ENCODE measurements around the gene MGRN1. TPM values are rescaled to one million over a fixed set of nuclear protein-coding genes. Genes with fewer than 3 reads are reported as not detected.

Gene MGRN1
- polyA plus RNA-seq, 3 donors = 3.7 to 48.2 (median 4.7) TPM

DNA sequence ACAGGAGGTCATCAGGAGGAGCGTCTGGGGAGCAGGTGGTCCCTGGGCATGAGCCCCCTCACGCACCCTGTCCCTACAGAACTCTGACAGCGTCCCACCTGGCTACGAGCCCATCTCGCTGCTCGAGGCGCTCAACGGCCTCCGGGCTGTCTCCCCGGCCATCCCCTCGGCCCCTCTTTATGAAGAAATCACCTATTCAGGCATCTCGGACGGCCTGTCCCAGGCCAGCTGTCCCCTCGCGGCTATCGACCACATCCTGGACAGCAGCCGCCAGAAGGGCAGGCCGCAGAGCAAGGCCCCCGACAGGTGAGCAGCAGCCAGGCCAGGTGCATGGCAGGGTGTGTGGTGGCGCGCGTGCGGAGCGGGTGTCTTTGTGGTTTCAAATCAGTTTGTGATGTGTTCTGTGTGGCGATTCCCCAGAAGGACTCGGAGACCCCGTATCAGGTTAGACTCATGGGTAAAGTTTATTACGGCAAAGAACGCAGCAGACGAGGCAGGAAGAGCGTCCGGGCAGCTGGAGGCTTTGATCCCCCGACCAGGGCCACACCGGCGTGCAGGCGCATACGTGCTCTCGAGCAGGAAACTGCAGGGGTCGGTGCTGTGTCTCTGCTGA is 57.0 kb downstream of the MGRN1 start:
- Histone ChIP-seq H3K9ac (ENCODE audit: insufficient read depth, low read length, poor library complexity, severe bottlenecking) (no peak overlapping the region), H3K4me1 (ENCODE audit: control insufficient read depth in 1 of 2, insufficient read depth in 2 of 2, low read length in 2 of 2) (peaks cover 46 to 48% of the 10 kb centered on the region in 2 donors), H3K27me3 (ENCODE audit: control insufficient read depth in 2 of 2, insufficient read depth in 2 of 2, low read length in 2 of 2) (no peaks in the 10 kb centered on the region), H3K4me3 (replicated peaks in 1 of 3; ENCODE audit: low read depth in 2 of 3, low read length in 3 of 3) (no peak overlapping the region), H3K36me3 (replicated peaks in 1 of 2; ENCODE audit: control insufficient read depth in 1 of 2, insufficient read depth in 2 of 2, low read length in 2 of 2) (peaks cover 55 to 64% of the 10 kb centered on the region in 2 donors), H3K27ac (ENCODE audit: low read depth in 1 of 2, low read length in 2 of 2) (peak overlapping the region; percentile 94), H3K4me2 (replicated peaks; ENCODE audit: extremely low read depth, low read length, poor library complexity, severe bottlenecking) (peak overlapping the region; percentile 80), H3K9me3 (replicated peaks in 1 of 2; ENCODE audit: control insufficient read depth in 1 of 2, insufficient read depth in 1 of 2, low read length in 2 of 2) (no peaks in the 10 kb centered on the region), H2AFZ (ENCODE audit: insufficient read depth, low read depth, low read length, poor library complexity, severe bottlenecking) (no peak overlapping the region), H4K20me1 (ENCODE audit: insufficient read depth, low read length) (peaks cover 9% of the 10 kb centered on the region), H3K79me2 (ENCODE audit: insufficient read depth, low read length) (peaks cover 43% of the 10 kb centered on the region)
- Mint-ChIP-seq H3K9me3 (peaks cover 0 to 2% (median 0%) of the 10 kb centered on the region in 7 donors), H3K36me3 (peaks cover 44 to 83% of the 10 kb centered on the region in 2 donors), H3K27me3 (ENCODE audit: low read depth in 3 of 3) (no peaks in the 10 kb centered on the region), H3K27ac (peak overlapping the region; percentile 84 to 96 (median 94)), H3K4me3 (no peak overlapping the region), H3K4me1 (peaks cover 46% of the 10 kb centered on the region)
- no peak for TF ChIP-seq CTCF (IDR thresholded peaks at IDR 0.05)
- DNase-seq = no peak
- 87% methylated on average over 38 of the region's 39 CpGs for WGBS (ENCODE audit: insufficient coverage)
- intact Hi-C loops (cut with micrococcal nuclease) = loop anchor here in 1 of 2 donors (2.0 to 5.0 kb wide), 2 partner anchors 17 to 59 kb away; partner anchors contain the start of gene MGRN1

DNA sequence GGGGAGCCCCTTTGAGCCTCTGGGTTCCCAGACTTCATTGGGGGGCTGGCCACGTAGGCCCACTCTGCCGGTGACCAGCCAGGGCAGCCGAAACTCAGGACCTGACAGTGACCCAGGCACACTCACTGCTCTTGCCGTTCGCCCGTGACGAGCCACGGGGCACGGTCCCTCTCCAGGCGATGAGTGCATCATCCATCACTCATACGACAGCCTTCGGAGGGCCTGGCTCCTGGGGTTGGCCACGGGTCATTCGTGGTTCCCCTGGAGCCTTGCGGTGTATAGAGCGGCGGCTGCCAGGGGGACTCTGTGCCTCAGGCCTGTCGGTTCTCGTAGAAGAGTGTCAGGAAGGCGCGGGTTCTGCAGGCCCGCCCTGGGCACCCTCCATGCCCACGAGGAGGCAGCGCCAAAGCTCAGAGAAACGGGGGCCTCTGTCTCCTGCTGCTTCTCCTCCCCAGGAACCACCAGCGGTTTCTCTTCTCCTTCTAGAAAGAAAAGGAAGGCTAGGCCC is 57.5 kb downstream of the MGRN1 start:
- TF ChIP-seq CTCF (IDR thresholded peaks at IDR 0.05) = no peak
- Histone ChIP-seq H3K79me2 (ENCODE audit: insufficient read depth, low read length) (peaks cover 39% of the 10 kb centered on the region), H3K9me3 (replicated peaks in 1 of 2; ENCODE audit: control insufficient read depth in 1 of 2, insufficient read depth in 1 of 2, low read length in 2 of 2) (no peaks in the 10 kb centered on the region), H3K4me2 (replicated peaks; ENCODE audit: extremely low read depth, low read length, poor library complexity, severe bottlenecking) (peak overlapping the region; percentile 68), H3K4me1 (ENCODE audit: control insufficient read depth in 1 of 2, insufficient read depth in 2 of 2, low read length in 2 of 2) (peaks cover 46 to 48% of the 10 kb centered on the region in 2 donors), H2AFZ (ENCODE audit: insufficient read depth, low read depth, low read length, poor library complexity, severe bottlenecking) (no peak overlapping the region), H3K27ac (ENCODE audit: low read depth in 1 of 2, low read length in 2 of 2) (peak overlapping the region; percentile 60 to 94), H4K20me1 (ENCODE audit: insufficient read depth, low read length) (peaks cover 6% of the 10 kb centered on the region), H3K27me3 (ENCODE audit: control insufficient read depth in 2 of 2, insufficient read depth in 2 of 2, low read length in 2 of 2) (no peaks in the 10 kb centered on the region), H3K36me3 (replicated peaks in 1 of 2; ENCODE audit: control insufficient read depth in 1 of 2, insufficient read depth in 2 of 2, low read length in 2 of 2) (peaks cover 55 to 64% of the 10 kb centered on the region in 2 donors), H3K9ac (ENCODE audit: insufficient read depth, low read length, poor library complexity, severe bottlenecking) (peak overlapping the region; percentile 54), H3K4me3 (replicated peaks in 1 of 3; ENCODE audit: low read depth in 2 of 3, low read length in 3 of 3) (peak overlapping the region in 1 of 3 experiments; percentile 54)
- peak; percentile 42 to 76 (median 69) for DNase-seq
- WGBS (ENCODE audit: insufficient coverage) = 56% methylated on average over 12 of the region's 26 CpGs
- H3K9me3 Mint-ChIP-seq = peaks cover 0 to 2% (median 0%) of the 10 kb centered on the region in 7 donors
- peaks cover 43 to 83% of the 10 kb centered on the region in 2 donors for H3K36me3 Mint-ChIP-seq
- intact Hi-C loops (cut with micrococcal nuclease) = loop anchor here in 1 of 2 donors (5.0 kb wide), 1 partner anchor 60 kb away; the partner anchor contains the start of gene MGRN1
- peaks cover 42% of the 10 kb centered on the region for H3K4me1 Mint-ChIP-seq
- H3K4me3 Mint-ChIP-seq = peak overlapping the region; percentile 54 to 70
- peak overlapping the region; percentile 82 to 96 (median 90) for H3K27ac Mint-ChIP-seq
- no peaks in the 10 kb centered on the region for H3K27me3 Mint-ChIP-seq (ENCODE audit: low read depth in 3 of 3)

Data from CD14-positive monocyte (primary cell).